ENCODE measurements around the gene TMEM128.
"Not testable (repeated sequence)": the region's sequence is repeated elsewhere in the genome, so short reads cannot be mapped to it uniquely, and the experiment has no call there.

Gene TMEM128

GRCh38 chr4:4254666-4255065, 6.6 kb upstream of the TMEM128 start:
- no peak for DNase-seq (ENCODE audit: low read depth, low spot score)

- DNase-seq (ENCODE audit: low read depth, low spot score) = no peak
Measured at GRCh38 chr4:4254199-4254598, 6.2 kb upstream of the TMEM128 start.

DNA sequence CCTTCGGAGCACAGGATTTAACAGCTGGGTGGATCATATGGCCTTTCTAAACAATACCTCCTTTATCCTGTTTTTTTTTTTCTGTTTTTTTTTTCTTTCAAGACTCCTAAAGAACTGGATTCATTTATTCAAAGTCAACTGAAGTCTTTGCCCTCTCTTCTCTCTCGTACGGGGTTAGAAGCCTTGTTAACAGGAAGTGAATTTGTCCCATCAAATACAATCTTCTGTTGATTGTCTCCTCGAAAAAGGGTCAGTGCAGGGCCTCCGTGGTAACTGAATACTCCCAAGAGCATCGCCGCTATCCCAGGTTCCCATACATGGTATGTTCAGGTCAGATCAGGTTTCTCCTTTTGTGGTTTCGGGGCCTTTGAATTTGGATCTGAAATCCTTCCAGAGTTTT, 1.8 kb upstream of the TMEM128 start:
- DNase-seq (ENCODE audit: low read depth, low spot score) = no peak

- not testable (repeated sequence) for DNase-seq (ENCODE audit: low read depth, low spot score)
Measured at GRCh38 chr4:4249342-4249741, 1.3 kb upstream of the TMEM128 start.

DNA sequence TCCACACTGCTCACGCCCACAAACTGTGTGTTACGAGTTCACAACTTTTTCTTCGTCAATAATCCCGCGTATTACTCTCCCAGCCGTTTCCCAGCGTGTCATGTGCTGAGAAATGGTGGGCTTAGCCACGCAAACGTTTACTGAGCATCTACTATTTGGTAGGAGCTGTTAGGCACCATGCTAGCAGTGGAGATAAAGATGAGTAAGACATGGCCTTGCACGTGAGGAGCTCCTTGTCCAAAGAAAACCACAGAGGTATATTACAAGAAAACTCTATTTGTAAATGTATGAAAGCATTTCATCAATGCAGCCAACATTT, 821 bp upstream of the TMEM128 start:
- DNase-seq (ENCODE audit: low read depth, low spot score) = no peak

GRCh38 chr4:4247696-4248028, 361 bp downstream of the TMEM128 start:
- no peak for DNase-seq (ENCODE audit: low read depth, low spot score)

DNA sequence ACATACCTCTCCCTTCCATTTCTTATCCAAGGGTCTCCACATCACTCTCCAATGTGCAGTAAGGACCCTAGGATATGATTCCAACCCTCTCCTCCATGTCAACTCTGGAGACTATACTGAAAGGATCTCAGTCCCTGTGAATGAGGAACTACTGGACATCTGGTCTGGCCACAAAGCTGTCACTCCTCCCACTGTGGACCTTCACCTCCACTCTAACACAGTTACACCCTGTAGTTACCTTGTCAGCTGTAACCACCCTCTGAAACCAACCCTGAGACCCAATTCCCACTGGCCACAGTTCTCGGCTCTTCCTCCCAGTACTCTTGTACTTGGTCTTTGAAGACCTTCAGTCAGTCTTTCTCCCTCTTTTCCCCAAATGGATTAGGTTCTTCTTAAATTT, 2.9 kb downstream of the TMEM128 start:
- no peak for DNase-seq (ENCODE audit: low read depth, low spot score)

DNA sequence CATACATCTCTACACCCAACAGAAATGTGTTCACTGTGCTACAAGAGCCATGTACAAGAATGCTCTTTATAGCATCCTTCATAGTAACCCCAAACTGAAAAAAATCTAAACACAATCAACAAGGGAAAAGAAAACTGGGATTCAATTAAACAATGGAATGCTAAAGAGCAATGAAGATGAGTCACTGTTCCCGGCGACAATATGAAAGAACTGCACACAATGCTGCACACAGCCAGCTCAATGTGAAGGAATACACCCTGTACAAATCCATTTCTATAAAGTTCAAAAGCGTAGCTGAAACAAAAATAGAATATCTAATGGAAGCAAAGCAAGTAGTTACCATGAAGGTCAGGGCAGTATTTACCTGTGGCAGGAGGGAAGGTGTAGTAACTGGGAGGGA, 8.5 kb downstream of the TMEM128 start:
- DNase-seq (ENCODE audit: low read depth, low spot score) = not testable (repeated sequence)

DNA sequence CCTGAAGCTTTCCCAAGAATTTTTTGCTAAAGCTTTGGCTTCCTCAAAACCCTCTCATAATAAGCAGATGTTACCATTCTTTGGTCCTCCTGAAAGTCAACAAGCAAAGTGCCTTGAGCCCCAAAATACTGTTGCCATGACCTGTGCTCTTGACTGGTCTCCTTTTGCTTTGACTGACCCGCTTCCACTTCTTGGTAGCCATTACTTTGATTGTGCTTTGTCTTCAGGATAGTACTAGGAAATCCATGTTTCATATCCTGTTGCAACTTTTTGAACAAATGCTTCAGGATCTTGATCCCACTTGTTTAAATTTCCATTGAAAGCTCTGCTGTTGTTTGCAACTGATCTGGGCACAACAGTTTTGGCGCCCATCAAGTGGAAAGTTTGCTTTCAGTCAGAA, 14.4 kb downstream of the TMEM128 start:
- DNase-seq (ENCODE audit: low read depth, low spot score) = no peak

DNA sequence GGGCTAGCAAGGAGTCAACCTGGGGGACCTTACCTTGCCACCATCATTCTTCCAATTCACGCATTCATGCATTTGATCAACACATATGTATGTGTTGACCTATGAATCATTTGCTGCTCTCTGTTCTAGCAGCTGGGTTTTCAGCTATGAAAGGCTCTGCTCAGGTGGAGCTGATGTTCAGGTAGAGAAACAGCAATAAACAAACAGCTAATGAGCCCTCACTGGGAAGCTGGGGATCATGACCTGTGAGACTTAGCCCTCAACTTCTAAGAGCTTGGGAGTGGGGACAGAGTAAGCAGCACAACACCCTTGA, 19.7 kb downstream of the TMEM128 start:
- DNase-seq (ENCODE audit: low read depth, low spot score) = no peak

DNA sequence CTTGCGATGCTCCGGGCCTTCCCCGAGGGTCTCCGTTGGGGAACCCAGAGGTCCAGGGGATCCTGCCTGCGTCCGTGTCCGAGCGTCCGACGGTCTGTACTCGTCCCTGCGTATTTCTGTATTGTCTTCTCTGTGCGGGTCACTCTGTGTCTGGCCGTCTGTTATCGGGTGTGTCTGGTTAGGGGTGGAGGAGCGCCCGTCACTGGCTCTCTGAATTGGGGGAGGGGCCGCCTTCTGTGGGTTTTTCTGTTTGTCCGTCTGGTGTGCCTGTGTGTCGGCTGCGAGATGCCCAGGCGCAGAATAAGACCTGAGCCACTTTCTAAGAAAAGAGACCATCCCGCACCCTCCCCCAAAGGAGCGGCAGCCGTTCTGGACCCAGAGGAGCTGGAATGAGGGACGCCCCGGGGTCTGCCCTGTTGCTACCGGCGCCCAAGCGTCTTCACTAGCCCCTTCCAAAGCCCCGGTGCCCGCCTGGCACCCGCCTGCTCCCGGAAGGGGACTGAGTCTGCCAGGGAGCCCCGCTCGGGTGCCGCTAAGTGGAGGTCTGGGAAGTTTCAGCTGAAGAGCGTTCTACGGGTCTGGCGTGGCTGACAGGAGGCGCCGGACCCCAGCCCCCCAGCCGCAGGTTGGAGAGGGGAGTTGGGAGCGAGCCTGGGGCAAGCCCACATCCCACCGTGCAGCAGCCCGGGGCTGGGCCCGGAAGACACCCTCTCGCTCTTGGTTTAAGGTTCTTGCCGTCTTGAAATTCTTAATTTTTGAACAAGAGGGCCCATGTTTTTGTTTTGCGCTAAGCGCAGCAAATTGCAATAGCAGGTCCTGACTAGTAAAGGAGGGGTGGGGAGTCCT, 20.3 kb downstream of the TMEM128 start:
- no peak for DNase-seq (ENCODE audit: low read depth, low spot score)

GRCh38 chr4:4226606-4227438, 21.2 kb downstream of the TMEM128 start, which contains the start of gene OTOP1:
OTOP1 (minus strand) TSS chr4:4226929; CDS start chr4:4226864, 65 bp downstream.
- DNase-seq (ENCODE audit: low read depth, low spot score) = no peak

DNA sequence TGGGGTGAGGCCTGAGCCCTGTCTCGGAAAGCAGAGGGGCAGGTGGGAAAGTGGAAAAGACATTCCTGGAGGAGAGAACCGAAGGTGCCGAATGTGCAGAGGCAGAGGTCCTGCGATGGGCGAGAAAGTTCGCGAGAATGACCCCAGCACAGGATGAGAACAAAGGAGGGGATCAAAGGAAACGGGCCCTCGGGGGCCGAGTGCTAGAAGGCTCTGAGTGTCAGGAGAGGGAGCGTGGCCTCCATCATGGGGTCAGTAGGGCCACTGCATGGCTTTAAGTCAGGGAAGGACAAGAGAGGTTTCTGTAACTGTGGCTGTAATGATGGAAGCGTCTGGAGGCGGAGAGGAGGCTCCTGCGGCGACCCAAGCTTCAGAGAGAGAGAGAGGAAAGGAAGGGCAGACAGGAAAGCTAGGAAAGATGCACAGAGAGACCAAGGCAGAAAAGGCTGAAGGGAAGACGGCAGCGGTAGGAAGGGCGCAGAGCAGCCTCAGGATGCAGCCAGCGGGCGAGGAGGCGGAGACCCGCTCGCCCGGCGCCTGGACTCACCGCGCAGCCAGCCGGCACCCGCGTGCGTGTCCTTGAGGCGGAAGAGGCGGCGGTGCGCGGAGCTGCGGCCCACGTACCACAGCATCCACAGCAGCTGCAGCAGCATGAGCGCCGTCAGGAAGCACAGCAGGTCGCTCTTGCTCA, 22.0 kb downstream of the TMEM128 start:
- DNase-seq (ENCODE audit: low read depth, low spot score) = no peak

- DNase-seq (ENCODE audit: low read depth, low spot score) = no peak
Measured at GRCh38 chr4:4217113-4217512, 30.9 kb downstream of the TMEM128 start.

DNA sequence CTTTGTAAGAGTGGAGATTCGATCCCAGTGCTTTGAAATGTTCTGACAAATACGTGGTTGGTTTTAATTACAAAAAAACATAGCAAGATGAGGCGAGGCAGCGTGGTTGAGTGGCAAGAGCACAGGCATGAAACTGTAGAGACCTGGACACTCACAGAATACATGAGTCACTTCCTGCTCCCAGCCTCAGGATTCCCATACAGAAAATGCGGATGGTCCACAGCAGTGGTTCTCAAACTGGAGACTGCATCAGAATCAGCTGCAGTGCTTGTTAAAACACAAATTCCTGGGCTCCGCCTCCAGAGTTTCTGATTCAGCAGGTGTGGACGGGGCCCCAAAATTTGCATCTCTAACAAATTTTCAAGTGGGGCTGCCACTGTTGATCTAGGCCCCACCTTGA, 31.4 kb downstream of the TMEM128 start:
- no peak for DNase-seq (ENCODE audit: low read depth, low spot score)

DNA sequence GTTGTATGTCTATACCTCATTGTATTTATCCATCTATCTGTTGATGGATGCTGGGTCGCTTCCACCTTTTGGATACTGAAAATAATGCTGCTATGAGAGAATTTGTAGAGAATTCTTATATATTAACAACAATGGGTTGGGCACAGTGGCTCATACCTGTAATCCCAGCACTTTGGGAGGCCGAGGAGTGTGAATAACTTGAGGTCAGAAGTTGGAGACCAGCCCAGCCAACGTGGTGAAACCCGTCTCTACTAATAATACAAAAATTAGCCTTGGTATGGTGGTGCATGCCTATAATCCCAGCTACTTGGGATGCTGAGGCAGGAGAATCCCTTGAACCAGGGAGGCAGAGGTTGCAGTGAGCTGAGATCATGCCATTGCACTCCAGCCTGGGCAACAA, 34.3 kb downstream of the TMEM128 start:
- DNase-seq (ENCODE audit: low read depth, low spot score) = not testable (repeated sequence)

- DNase-seq (ENCODE audit: low read depth, low spot score) = no peak
Measured at GRCh38 chr4:4206204-4206603, 41.8 kb downstream of the TMEM128 start.

- DNase-seq (ENCODE audit: low read depth, low spot score) = no peak
Measured at GRCh38 chr4:4204401-4204745, 43.6 kb downstream of the TMEM128 start.

DNA sequence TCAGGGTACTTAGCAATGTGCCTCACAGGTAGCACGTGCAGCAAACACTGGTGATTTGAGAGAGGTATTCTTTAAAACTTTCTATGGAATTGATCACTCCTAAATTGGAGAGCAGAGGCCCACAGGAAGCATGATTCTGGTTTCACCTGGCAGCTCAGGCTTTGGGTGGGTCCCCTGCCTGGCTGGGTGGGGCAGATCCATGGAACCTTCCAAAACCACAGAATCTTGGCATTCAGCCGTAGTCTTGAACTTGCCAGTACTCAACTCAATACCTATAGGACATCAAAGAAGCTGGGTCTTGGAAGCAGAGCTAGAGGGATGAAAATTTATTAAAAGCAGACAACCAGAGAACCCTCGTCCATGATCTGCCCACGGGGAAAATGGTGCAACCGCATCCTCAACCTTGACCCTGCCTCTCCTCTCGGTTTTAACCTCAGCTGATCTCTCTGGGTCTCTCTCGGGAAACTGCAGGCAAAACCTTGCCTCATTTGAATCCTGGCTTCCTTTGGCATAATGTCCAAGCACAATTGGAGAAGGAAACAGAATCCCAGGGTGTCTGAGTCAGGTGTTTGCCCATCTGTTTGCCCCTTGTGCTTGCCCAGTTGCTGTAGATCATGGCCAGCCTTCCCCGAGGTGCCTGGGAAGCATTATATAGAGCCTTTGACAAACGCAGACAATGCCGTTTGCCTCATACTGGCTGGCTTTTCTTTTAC, 44.2 kb downstream of the TMEM128 start:
- no peak for DNase-seq (ENCODE audit: low read depth, low spot score)

- no peak for DNase-seq (ENCODE audit: low read depth, low spot score)
Measured at GRCh38 chr4:4202510-4202909, 45.5 kb downstream of the TMEM128 start.

DNA sequence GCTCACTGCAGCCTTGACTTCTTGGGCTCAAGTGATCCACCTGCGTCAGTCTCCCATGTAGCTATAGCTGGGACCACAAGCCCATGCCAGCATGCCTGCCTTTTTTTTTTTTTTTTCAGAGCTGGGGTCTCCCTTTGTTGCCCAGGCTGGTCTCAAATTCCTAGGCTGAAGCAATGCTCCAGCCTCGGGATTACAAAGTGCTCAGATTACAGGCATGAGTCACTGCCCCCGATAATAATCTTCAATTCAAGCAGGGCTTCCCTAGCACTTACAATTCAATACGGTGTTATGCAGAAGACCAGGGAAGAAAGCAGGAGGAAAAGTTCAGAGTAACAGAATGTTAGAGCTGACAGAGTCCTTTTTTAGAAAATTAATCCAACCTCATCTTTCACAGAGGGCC, 47.4 kb downstream of the TMEM128 start:
- DNase-seq (ENCODE audit: low read depth, low spot score) = no peak

GRCh38 chr4:4195354-4195753, 52.7 kb downstream of the TMEM128 start:
- DNase-seq (ENCODE audit: low read depth, low spot score) = no peak
